Mammary epithelial cell (primary cell): Measurements from ENCODE around the gene ASIC4.
A peak's percentile ranks its signal among the peaks of the same experiment; 100 is the strongest.

ENCODE experiments used
- EZH2 ChIP-seq: IDR thresholded peaks from 2 replicates; pipeline ENCODE4 v1.6.1; 2012; ENCODE audit warnings: low read length, inconsistent platforms, borderline replicate concordance
- TF ChIP-seq, protein P1 (sequence below), 2 donors: IDR thresholded peaks in 1 of 2; conservative IDR thresholded peaks in 1 of 2; 2 replicates each; pipeline ENCODE4 v1.5.1; 2011 to 2012; ENCODE audit warnings: inconsistent platforms in 2 of 2, low read length in 2 of 2, mild to moderate bottlenecking in 2 of 2, control low read depth in 1 of 2, low read depth in 1 of 2; ENCODE audit not compliant: insufficient read depth in 1 of 2; ENCODE audit errors: extremely low read depth in 1 of 2

DNA sequence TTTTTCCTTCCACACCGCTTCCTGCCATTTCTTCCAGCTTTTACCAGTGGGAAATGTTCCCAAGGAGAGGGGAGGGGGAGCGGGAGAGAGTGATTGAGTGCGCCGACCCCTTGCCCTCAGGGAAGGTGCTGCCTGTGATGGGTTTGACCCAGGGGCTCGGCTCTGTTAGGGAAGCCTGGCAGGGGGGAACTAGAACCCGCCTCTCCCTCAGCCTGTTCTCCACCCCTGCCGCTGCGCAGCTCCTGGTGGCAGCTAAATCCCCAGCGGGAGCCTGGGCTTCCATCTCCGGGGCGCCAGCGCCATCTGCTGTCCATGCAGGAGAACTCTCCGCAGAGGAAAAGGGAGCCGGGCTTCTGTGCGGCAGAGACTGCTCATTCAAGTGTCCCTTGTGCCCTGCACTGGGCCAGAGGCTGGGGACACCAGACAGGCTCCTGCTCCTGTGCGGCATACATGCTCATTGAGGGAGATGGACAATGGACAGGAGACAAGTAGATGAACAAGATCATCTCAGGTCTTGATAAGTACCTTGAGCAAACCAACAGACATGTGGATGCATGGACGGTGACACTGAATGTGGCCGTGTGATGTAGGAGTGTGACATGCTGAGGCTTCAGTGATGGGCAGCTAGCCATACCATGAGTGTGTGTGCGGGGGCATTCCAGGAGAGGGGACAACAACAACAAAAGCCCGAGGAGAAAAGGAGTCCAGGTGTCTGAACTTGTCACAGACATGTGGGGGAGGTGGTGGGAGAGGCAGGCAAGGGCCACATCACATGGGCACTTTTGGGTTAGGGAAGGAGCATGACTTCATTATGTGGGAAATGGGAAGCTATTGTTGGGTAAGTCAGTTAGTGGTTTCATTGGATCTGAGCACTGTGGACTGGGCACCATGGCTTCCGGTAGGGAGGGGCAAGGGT, 16.0 kb downstream of the ASIC4 start:
- TF ChIP-seq, protein P1, sequence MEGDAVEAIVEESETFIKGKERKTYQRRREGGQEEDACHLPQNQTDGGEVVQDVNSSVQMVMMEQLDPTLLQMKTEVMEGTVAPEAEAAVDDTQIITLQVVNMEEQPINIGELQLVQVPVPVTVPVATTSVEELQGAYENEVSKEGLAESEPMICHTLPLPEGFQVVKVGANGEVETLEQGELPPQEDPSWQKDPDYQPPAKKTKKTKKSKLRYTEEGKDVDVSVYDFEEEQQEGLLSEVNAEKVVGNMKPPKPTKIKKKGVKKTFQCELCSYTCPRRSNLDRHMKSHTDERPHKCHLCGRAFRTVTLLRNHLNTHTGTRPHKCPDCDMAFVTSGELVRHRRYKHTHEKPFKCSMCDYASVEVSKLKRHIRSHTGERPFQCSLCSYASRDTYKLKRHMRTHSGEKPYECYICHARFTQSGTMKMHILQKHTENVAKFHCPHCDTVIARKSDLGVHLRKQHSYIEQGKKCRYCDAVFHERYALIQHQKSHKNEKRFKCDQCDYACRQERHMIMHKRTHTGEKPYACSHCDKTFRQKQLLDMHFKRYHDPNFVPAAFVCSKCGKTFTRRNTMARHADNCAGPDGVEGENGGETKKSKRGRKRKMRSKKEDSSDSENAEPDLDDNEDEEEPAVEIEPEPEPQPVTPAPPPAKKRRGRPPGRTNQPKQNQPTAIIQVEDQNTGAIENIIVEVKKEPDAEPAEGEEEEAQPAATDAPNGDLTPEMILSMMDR (conservative IDR thresholded peaks at IDR 0.05 in 1 of 2, IDR thresholded peaks at IDR 0.05 in 1 of 2; ENCODE audit: extremely low read depth in 1 of 2, insufficient read depth in 1 of 2, low read depth in 1 of 2, low read length in 2 of 2), result peak; percentile 93 to 99
- TF ChIP-seq EZH2, result no peak
